Body of pancreas (tissue), 4 donors: Measurements from ENCODE around the gene SCP2.

Experiments used
- CTCF ChIP-seq, 7 experiments: fragments of 450-650 bp in 4 of 7; fragments of 200-600 bp in 3 of 7; sonication (generic) in 3 of 7; IDR thresholded peaks; one replicate each; pipeline ENCODE4 v1.5.1; 2016 to 2019; ENCODE audit warnings: antibody characterized with exemption in 7 of 7
- POLR2A ChIP-seq, 3 donors: fragments of 450-650 bp; IDR thresholded peaks; one replicate each; pipeline ENCODE4 v1.6.1; 2016; ENCODE audit warnings: antibody characterized with exemption in 3 of 3, mild to moderate bottlenecking in 2 of 3

GRCh38 chr1:53081384-53082066 lies 154.4 kb downstream of the SCP2 start:
- TF ChIP-seq CTCF (IDR thresholded peaks at IDR 0.05): no peak
- no peak for TF ChIP-seq POLR2A (IDR thresholded peaks at IDR 0.05)
